ENCODE measurements around the gene ZNF182.

DNA sequence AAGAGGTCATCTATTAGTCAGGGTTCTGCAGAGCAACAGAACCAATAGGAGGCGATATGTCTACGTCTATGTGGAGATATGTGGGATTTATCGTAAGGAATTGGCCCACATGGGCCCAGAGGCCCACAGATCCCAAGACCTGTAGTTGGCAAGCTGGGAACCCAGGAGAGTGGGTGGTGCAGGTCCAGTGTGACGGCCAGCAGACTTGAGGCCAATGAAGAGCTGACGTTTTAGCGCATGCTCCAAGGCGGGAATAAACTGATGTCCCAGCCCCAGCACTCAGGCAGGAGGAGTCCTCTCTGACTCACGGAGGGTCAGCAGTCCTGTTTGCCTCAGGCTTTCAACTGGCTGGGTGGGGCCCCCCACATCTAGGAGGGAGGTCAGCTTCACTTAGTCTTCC lies 24.3 kb upstream of the ZNF182 start:
- no peak for TF ChIP-seq POLR2A (IDR thresholded peaks at IDR 0.05)
- TF ChIP-seq, protein P1, sequence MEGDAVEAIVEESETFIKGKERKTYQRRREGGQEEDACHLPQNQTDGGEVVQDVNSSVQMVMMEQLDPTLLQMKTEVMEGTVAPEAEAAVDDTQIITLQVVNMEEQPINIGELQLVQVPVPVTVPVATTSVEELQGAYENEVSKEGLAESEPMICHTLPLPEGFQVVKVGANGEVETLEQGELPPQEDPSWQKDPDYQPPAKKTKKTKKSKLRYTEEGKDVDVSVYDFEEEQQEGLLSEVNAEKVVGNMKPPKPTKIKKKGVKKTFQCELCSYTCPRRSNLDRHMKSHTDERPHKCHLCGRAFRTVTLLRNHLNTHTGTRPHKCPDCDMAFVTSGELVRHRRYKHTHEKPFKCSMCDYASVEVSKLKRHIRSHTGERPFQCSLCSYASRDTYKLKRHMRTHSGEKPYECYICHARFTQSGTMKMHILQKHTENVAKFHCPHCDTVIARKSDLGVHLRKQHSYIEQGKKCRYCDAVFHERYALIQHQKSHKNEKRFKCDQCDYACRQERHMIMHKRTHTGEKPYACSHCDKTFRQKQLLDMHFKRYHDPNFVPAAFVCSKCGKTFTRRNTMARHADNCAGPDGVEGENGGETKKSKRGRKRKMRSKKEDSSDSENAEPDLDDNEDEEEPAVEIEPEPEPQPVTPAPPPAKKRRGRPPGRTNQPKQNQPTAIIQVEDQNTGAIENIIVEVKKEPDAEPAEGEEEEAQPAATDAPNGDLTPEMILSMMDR (IDR thresholded peaks at IDR 0.05): no peak
